HepG2 (cell line): Measurements from ENCODE around the gene GRIA2. TPM values are rescaled to one million over a fixed set of nuclear protein-coding genes. Genes with fewer than 3 reads are reported as not detected.

Experiments used
- ATAC-seq: fragments of 200-7000 bp; cut with Tn5 transposase; 3 replicates; pipeline ENCODE4 v1.9.1; 2020; ENCODE audit warnings: mild to moderate bottlenecking, moderate library complexity
- BruUV-seq: library from RNA; stranded (reverse); fragments of 400-500 nt; replicated peaks from 2 replicates; lab custom pipeline; 2021; lab: Mats Ljungman, UMichigan
- CTCF ChIA-PET: fragments of 300-600 bp; formaldehyde crosslinking; extraction: SDS; loops from one replicate; lab custom pipeline; 2021; ENCODE audit warnings: low total read pairs, inconsistent platforms, low intra/inter-chr PET ratio; lab: Yijun Ruan, JAX
- POLR2A ChIA-PET: fragments of 350-600 bp; sonication (Branson Sonifier 250); formaldehyde crosslinking; loops from one replicate; lab custom pipeline; 2020; ENCODE audit warnings: antibody characterized with exemption, inconsistent platforms; lab: Yijun Ruan, JAX
- DNase-seq: peaks from one replicate; pipeline ENCODE4 v3.0.0-alpha.2; 2015; ENCODE audit warnings: low spot score
- FAIRE-seq: peaks from 3 replicates; lab custom pipeline; 2011; peaks lifted over from hg19 to GRCh38; lab: Jason Lieb, UNC
- H2AFZ ChIP-seq: one replicate; pipeline ENCODE4 v1.6.1; 2011; ENCODE audit warnings: low read length, inconsistent platforms
- H3K27ac ChIP-seq: fragments of 300-600 bp; 3 replicates; pipeline ENCODE4 v1.8.0; 2011; ENCODE audit warnings: mixed run types, mild to moderate bottlenecking, mixed read lengths, low read length, inconsistent platforms; ENCODE audit not compliant: insufficient read depth; ENCODE audit errors: extremely low read length
- H3K27me3 ChIP-seq, 2 experiments: fragments of 200-600 bp in 1 of 2; 2 replicates in 1 of 2; 3 replicates in 1 of 2; pipeline versions ENCODE4 v1.6.0 to v1.8.0; 2011; ENCODE audit warnings: low read length in 2 of 2, mild to moderate bottlenecking in 2 of 2, moderate library complexity in 2 of 2, inconsistent platforms in 1 of 2; ENCODE audit not compliant: insufficient read depth in 2 of 2, control insufficient read depth in 1 of 2
- H3K36me3 ChIP-seq, 2 experiments: fragments of 200-600 bp in 1 of 2; replicated peaks in 1 of 2; 2 replicates in 1 of 2; 3 replicates in 1 of 2; pipeline versions ENCODE4 v1.5.1 to v1.8.0; 2011; ENCODE audit warnings: low read length in 2 of 2, inconsistent platforms in 1 of 2; ENCODE audit not compliant: insufficient read depth in 2 of 2, control insufficient read depth in 1 of 2
- H3K4me1 ChIP-seq: 2 replicates; pipeline ENCODE4 v1.5.1; 2012; ENCODE audit warnings: low read length, inconsistent platforms; ENCODE audit not compliant: insufficient read depth
- H3K4me2 ChIP-seq: 2 replicates; pipeline ENCODE4 v1.6.0; 2011; ENCODE audit warnings: low read depth, low read length, inconsistent platforms
- H3K4me3 ChIP-seq, 3 experiments: fragments of 200-600 bp in 1 of 3; sonication (generic), shearing (Covaris generic) in 1 of 3; replicated peaks in 1 of 3; 2 replicates each; pipeline ENCODE4 v1.5.1; 2011 to 2016; ENCODE audit warnings: low read length in 3 of 3, inconsistent platforms in 2 of 3, low read depth in 2 of 3, mild to moderate bottlenecking in 2 of 3, control low read depth in 1 of 3, mixed read lengths in 1 of 3; ENCODE audit not compliant: insufficient read depth in 1 of 3
- H3K79me2 ChIP-seq: one replicate; pipeline ENCODE4 v1.6.1; 2011; ENCODE audit warnings: low read length, inconsistent platforms; ENCODE audit not compliant: insufficient read depth
- H3K9ac ChIP-seq: 2 replicates; pipeline ENCODE4 v1.6.0; 2011; ENCODE audit warnings: mild to moderate bottlenecking, low read depth, low read length, inconsistent platforms; ENCODE audit not compliant: insufficient read depth
- H3K9me3 ChIP-seq: 2 replicates; pipeline ENCODE4 v1.5.1; 2012; ENCODE audit warnings: mild to moderate bottlenecking, low read length
- H4K20me1 ChIP-seq: 2 replicates; pipeline ENCODE4 v1.6.0; 2011; ENCODE audit warnings: inconsistent platforms, mild to moderate bottlenecking, low read length, moderate library complexity; ENCODE audit not compliant: insufficient read depth
- CTCF ChIP-seq: sonication (generic); formaldehyde crosslinking; IDR thresholded peaks from 2 replicates; pipeline ENCODE4 v1.5.0; 2020; ENCODE audit warnings: mild to moderate bottlenecking, missing genetic modification reagents, moderate library complexity
- GABPB1 ChIP-seq: IDR thresholded peaks from 2 replicates; pipeline ENCODE4 v1.6.1; 2016; ENCODE audit warnings: mild to moderate bottlenecking, missing genetic modification reagents, moderate library complexity, missing compliant biosample characterization
- HOXD1 ChIP-seq: sonication (generic); formaldehyde crosslinking; IDR thresholded peaks from 2 replicates; pipeline ENCODE4 v1.5.0; 2020; ENCODE audit warnings: missing genetic modification reagents
- PRMT3 ChIP-seq: sonication (generic); formaldehyde crosslinking; IDR thresholded peaks from 2 replicates; pipeline ENCODE4 v1.8.1; 2022; ENCODE audit warnings: low read depth, mild to moderate bottlenecking, moderate library complexity, missing genetic modification reagents, borderline replicate concordance
- SMAD3 ChIP-seq: sonication (generic); formaldehyde crosslinking; IDR thresholded peaks from 2 replicates; pipeline ENCODE4 v1.4.0; 2020; ENCODE audit warnings: missing genetic modification reagents
- SMAD9 ChIP-seq: sonication (generic); formaldehyde crosslinking; IDR thresholded peaks from 2 replicates; pipeline ENCODE4 v1.5.1; 2020; ENCODE audit warnings: mild to moderate bottlenecking, missing genetic modification reagents
- STAG1 ChIP-seq: sonication (generic); formaldehyde crosslinking; IDR thresholded peaks from 2 replicates; pipeline ENCODE4 v1.4.0; 2020; ENCODE audit warnings: missing genetic modification reagents
- TCF7L2 ChIP-seq: IDR thresholded peaks from 2 replicates; pipeline ENCODE4 v1.6.1; 2011; ENCODE audit warnings: mild to moderate bottlenecking, low read depth, low read length, moderate library complexity
- ZNF724P ChIP-seq: sonication (generic); formaldehyde crosslinking; IDR thresholded peaks from 2 replicates; pipeline ENCODE4 v1.8.0; 2022; ENCODE audit warnings: missing genetic modification reagents, borderline replicate concordance
- ZNF75D ChIP-seq: sonication (generic); formaldehyde crosslinking; IDR thresholded peaks from 2 replicates; pipeline ENCODE4 v1.8.1; 2023; ENCODE audit warnings: missing genetic modification reagents, mild to moderate bottlenecking, borderline replicate concordance
- ZNF792 ChIP-seq: IDR thresholded peaks from 2 replicates; pipeline ENCODE4 v1.6.1; 2016
- WGBS: methylation state at CpG from one replicate; pipeline ENCODE4 v1.1.6; 2017; ENCODE audit warnings: low lambda C conversion rate; 5-methylcytosine and 5-hydroxymethylcytosine counted together
- in situ Hi-C: cut with HindIII; loops from 2 replicates; pipeline ENCODE4 v1.10.0; 2017; ENCODE audit warnings: low pct_unique_long_range_greater_than_20kb; ENCODE audit not compliant: extremely low pct_ligation_motif_present
- intact Hi-C: fragments of 100-400 bp; cut with micrococcal nuclease; formaldehyde crosslinking; loops from one replicate; pipeline ENCODE4 v1.10.0; 2022; ENCODE audit not compliant: unreplicated experiment
- polyA plus RNA-seq, 8 experiments: library from polyadenylated mRNA; depleted of rRNA in 3 of 8; stranded (reverse) in 7 of 8; unstranded in 1 of 8; fragments of >200 nt; fragmentation: Illumina TruSeq in 4 of 8; extraction: Trizol in 4 of 8; gene quantifications; 2 replicates each; pipeline versions ENCODE4 v1.2.1 to v1.2.3, GENCODE V29; 2011 to 2016; ENCODE audit warnings: low read depth in 4 of 8, missing spikeins in 1 of 8, mixed read lengths in 1 of 8; ENCODE audit not compliant: insufficient read depth in 1 of 8
- total RNA-seq, 5 experiments: library from RNA; depleted of rRNA; stranded (reverse); fragments of >200 nt; fragmentation: Illumina TruSeq; extraction: Trizol; gene quantifications; 2 replicates each; pipeline ENCODE4 v1.2.3, GENCODE V29; 2016; ENCODE audit warnings: low read depth in 1 of 5

GRIA2 gene
- total and polyA plus RNA-seq, 2 of the 13 experiments (the other 11 are each of a cell fraction or from before 2014, with no cell fraction given) = not detected

- no peak overlapping the region for H3K4me2 ChIP-seq
- H3K9ac ChIP-seq = no peak overlapping the region
- no peak for ATAC-seq
- no peak for FAIRE-seq
- no TSS peak for BruUV-seq
- H3K79me2 ChIP-seq = no peaks in the 10 kb centered on the region
- H3K27me3 ChIP-seq = no peaks in the 10 kb centered on the region
- no peaks in the 10 kb centered on the region for H3K4me1 ChIP-seq
- no peaks in the 10 kb centered on the region for H3K36me3 ChIP-seq
- TF ChIP-seq CTCF (CRISPR knock-in tag) = 0 out of 2 replicates have a peak, but pooled peaks have one; percentile 6
- no peak for TF ChIP-seq ZNF724P (CRISPR knock-in tag)
- 0 out of 2 replicates have a peak, but pooled peaks have one; percentile 8 for TF ChIP-seq STAG1 (CRISPR knock-in tag)
- H3K27ac ChIP-seq = no peak overlapping the region
- DNase-seq = no peak
- no peak overlapping the region for H2AFZ ChIP-seq
- no peak overlapping the region for H3K4me3 ChIP-seq
- in situ Hi-C loops = no loop called here
- intact Hi-C loops = no loop called here
- no peaks in the 10 kb centered on the region for H4K20me1 ChIP-seq
- ChIA-PET CTCF (no interaction called here), POLR2A (no interaction called here)
- H3K9me3 ChIP-seq = no peaks in the 10 kb centered on the region
- 6% methylated on average over 3 of the region's 3 CpGs for WGBS
These were observed 70.5 kb downstream of the GRIA2 start for GRCh38 chr4:157291071-157291470.

DNA sequence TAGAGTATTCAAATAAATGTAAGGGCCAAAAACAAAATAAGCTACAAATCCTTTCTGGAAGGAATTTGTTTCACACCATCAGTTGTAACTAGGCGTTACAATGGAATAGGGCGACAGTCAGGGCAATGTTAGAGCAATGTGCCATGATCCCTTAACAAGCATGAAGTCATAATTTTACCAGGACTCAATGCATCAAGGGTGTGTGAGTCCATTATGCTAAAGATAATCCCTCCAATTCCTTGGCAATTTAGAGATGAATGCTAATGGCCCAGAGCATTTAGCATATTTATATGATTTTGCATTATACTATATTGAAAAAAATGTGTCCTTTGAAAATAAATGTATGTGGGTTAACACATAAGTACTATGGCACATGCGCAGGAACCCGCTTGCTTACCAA, 73.1 kb downstream of the GRIA2 start:
- Histone ChIP-seq H3K36me3 (no peaks in the 10 kb centered on the region), H3K4me3 (no peak overlapping the region), H4K20me1 (no peaks in the 10 kb centered on the region), H3K27ac (no peak overlapping the region), H3K4me1 (no peaks in the 10 kb centered on the region), H3K4me2 (no peak overlapping the region), H3K9ac (no peak overlapping the region), H2AFZ (no peak overlapping the region), H3K27me3 (no peaks in the 10 kb centered on the region), H3K79me2 (no peaks in the 10 kb centered on the region), H3K9me3 (no peaks in the 10 kb centered on the region)
- intact Hi-C loops (no loop called here), in situ Hi-C loops (no loop called here)
- FAIRE-seq (no peak), DNase-seq (no peak), ATAC-seq (no peak)
- BruUV-seq = no TSS peak
- WGBS = 28% methylated on average over 4 of the region's 4 CpGs
- POLR2A ChIA-PET = no interaction called here
- TF ChIP-seq ZNF792 (CRISPR knock-in tag) = no peak
- no peak for TF ChIP-seq SMAD9 (CRISPR knock-in tag)
- no peak for TF ChIP-seq ZNF75D
- TF ChIP-seq GABPB1 (CRISPR knock-in tag) = no peak
- TF ChIP-seq SMAD3 = no peak
- TF ChIP-seq TCF7L2 = no peak
- TF ChIP-seq PRMT3 (CRISPR knock-in tag) = no peak
- TF ChIP-seq HOXD1 = no peak
- CTCF ChIA-PET = no interaction called here
